ENCODE results near the gene RAB22A. TPM values are rescaled to one million over a fixed set of nuclear protein-coding genes. Genes with fewer than 3 reads are reported as not detected.

The RAB22A gene
- total RNA-seq, 2 donors from 2014 or later, result 7.5 to 9.3 TPM

DNA sequence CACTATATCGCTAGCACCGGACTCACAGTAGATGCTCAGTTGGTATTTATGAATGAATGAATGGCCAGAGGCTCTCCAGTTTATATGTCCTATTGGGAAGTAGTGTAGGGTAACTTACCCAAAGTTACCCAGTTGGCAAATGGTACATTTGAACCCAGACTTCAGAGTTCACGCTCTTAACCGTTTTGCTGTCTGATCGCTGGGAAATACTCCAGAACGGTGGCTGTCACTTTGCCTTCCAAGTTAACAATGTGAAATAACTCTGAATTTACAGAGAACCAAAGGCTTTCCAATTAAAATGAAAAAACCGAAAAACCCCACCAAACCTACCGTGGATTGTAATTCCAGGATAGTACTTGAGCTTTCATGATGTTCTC is 81.1 kb downstream of the RAB22A start:
- no peaks in the 10 kb centered on the region for H3K36me3 ChIP-seq
- no peaks in the 10 kb centered on the region for H3K9me3 ChIP-seq
- H3K4me1 ChIP-seq, result peaks cover 0 to 45% of the 10 kb centered on the region in 2 donors
- H3K27ac ChIP-seq, result no peak overlapping the region
- TF ChIP-seq, protein P1, sequence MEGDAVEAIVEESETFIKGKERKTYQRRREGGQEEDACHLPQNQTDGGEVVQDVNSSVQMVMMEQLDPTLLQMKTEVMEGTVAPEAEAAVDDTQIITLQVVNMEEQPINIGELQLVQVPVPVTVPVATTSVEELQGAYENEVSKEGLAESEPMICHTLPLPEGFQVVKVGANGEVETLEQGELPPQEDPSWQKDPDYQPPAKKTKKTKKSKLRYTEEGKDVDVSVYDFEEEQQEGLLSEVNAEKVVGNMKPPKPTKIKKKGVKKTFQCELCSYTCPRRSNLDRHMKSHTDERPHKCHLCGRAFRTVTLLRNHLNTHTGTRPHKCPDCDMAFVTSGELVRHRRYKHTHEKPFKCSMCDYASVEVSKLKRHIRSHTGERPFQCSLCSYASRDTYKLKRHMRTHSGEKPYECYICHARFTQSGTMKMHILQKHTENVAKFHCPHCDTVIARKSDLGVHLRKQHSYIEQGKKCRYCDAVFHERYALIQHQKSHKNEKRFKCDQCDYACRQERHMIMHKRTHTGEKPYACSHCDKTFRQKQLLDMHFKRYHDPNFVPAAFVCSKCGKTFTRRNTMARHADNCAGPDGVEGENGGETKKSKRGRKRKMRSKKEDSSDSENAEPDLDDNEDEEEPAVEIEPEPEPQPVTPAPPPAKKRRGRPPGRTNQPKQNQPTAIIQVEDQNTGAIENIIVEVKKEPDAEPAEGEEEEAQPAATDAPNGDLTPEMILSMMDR (IDR thresholded peaks at IDR 0.05), result no peak
- no peak overlapping the region for H3K4me3 ChIP-seq
- DNase-seq (ENCODE audit: low spot score), result no peak
- no peaks in the 10 kb centered on the region for H3K27me3 ChIP-seq

DNA sequence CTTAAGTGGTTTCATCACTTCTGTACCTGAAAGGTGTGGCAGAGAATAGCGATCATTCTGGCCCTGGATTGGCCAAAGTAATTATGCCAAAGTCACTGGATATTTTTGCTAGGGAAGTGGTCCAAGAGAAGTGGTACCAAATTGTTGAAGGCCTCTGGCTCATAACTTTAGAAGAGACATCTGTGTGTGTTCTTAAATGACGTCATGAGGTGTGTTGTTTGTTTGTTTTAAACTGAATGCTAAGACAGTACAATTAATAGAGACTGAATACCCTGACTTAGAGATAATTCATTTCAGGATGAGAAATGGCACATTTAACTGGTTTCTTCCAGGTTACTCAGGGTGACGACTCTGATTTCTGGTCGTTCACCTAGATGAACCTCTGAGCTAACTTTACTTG is 82.8 kb downstream of the RAB22A start:
- no peak overlapping the region for H3K27ac ChIP-seq
- no peaks in the 10 kb centered on the region for H3K9me3 ChIP-seq
- H3K27me3 ChIP-seq, result no peaks in the 10 kb centered on the region
- no peak for DNase-seq (ENCODE audit: low spot score)
- peaks cover 0 to 45% of the 10 kb centered on the region in 2 donors for H3K4me1 ChIP-seq
- no peak overlapping the region for H3K4me3 ChIP-seq
- H3K36me3 ChIP-seq, result no peaks in the 10 kb centered on the region
- TF ChIP-seq, protein P1 (IDR thresholded peaks at IDR 0.05), result no peak

DNA sequence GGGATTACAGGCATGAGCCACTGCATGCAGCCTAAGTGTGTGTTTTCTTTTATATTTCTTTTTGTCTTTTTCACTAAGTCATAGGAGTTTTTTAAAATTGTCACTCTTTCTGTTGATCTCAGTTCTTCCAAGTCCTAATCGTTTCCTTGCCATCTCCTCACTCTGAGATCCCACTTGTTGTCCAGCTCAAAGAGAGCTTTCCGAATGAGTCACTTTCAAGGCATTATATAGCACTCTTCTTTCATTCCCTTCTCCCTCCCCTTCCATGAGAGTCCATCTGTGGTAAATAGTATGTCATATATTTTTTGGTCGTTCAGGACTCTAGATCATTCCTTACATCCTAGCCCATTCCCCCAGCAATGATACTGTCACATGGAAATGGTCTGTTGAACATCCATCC is 83.8 kb downstream of the RAB22A start:
- no peaks in the 10 kb centered on the region for H3K36me3 ChIP-seq
- DNase-seq (ENCODE audit: low spot score), result no peak
- H3K4me1 ChIP-seq, result peaks cover 0 to 51% of the 10 kb centered on the region in 2 donors
- no peaks in the 10 kb centered on the region for H3K27me3 ChIP-seq
- H3K9me3 ChIP-seq, result no peaks in the 10 kb centered on the region
- H3K27ac ChIP-seq, result no peak overlapping the region
- no peak overlapping the region for H3K4me3 ChIP-seq
- TF ChIP-seq, protein P1 (IDR thresholded peaks at IDR 0.05), result no peak

DNA sequence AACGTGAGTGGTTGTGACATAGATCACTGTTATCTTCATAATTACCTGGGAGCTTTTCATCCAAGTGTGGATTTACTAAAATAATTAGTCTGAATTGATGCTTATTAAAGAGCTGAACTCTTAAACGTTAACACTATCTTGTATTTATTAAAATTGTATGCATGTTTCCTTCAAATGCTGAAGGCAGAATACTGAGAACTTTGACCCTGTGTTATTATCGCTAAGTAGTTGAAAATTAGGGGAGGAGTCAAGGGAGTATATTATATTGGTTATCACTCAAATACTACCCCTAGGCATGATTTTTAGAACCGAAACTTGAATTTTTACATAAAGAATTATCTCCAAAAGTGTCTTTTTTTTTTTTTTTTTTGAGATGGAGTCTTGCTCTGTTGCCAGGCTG is 85.3 kb downstream of the RAB22A start:
- TF ChIP-seq, protein P1 (IDR thresholded peaks at IDR 0.05), result no peak
- Histone ChIP-seq H3K36me3 (no peaks in the 10 kb centered on the region), H3K27ac (no peak overlapping the region), H3K9me3 (no peaks in the 10 kb centered on the region), H3K27me3 (no peaks in the 10 kb centered on the region), H3K4me1 (peaks cover 0 to 54% of the 10 kb centered on the region in 2 donors), H3K4me3 (no peak overlapping the region)
- no peak for DNase-seq (ENCODE audit: low spot score)

DNA sequence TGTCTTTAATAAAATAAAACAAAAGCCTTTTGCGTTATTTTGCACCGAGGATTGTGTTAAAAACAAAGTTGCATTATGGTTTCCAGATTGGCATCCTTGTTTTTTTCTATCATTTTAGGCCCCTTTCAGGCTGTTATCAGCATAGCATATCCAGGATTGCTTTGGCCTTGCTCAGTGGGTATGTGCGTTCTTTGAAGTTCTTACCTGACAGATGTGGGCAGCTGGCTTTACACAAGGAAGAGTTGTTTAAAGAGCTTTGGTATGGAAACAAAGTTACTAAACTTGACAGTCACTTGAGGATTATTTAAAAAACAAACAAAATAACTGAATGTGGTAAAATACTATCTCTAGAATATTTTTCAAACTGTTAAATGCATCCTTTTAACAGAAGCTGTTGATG is 86.1 kb downstream of the RAB22A start:
- H3K36me3 ChIP-seq, result no peaks in the 10 kb centered on the region
- DNase-seq (ENCODE audit: low spot score), result no peak
- H3K4me3 ChIP-seq, result no peak overlapping the region
- no peak overlapping the region for H3K27ac ChIP-seq
- H3K9me3 ChIP-seq, result no peaks in the 10 kb centered on the region
- TF ChIP-seq, protein P1 (IDR thresholded peaks at IDR 0.05), result no peak
- no peaks in the 10 kb centered on the region for H3K27me3 ChIP-seq
- H3K4me1 ChIP-seq, result peaks cover 0 to 46% of the 10 kb centered on the region in 2 donors

DNA sequence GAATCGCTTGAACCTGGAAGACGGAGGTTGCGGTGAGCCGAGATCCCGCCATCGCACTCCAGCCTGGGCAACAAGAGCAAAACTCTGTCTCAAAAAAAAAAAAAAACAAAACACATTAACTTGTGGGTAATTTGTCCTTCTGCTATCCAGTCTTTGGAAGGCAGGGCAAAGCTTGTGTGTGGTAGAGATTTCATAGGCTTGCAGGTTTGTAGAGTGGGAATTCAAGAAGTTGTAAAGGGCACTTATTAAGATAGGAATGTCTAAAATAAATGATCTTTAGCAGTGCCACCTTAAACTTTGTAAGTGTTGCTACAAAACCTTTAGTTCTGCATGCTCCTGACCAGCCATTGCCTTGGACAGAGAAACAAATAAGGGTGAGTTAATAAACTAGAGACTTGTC is 87.9 kb downstream of the RAB22A start:
- no peak for DNase-seq (ENCODE audit: low spot score)
- peaks cover 0 to 38% of the 10 kb centered on the region in 2 donors for H3K4me1 ChIP-seq
- H3K9me3 ChIP-seq, result no peaks in the 10 kb centered on the region
- no peaks in the 10 kb centered on the region for H3K36me3 ChIP-seq
- TF ChIP-seq, protein P1 (IDR thresholded peaks at IDR 0.05), result no peak
- H3K4me3 ChIP-seq, result no peak overlapping the region
- H3K27me3 ChIP-seq, result no peaks in the 10 kb centered on the region
- no peak overlapping the region for H3K27ac ChIP-seq
